HG02571 (cell line): Measurements from ENCODE around the gene AJAP1.
"Not testable (repeated sequence)": the region's sequence is repeated elsewhere in the genome, so short reads cannot be mapped to it uniquely, and the experiment has no call there.

Experiments used
- ATAC-seq: cut with Tn5 transposase; IDR thresholded peaks from one replicate; pipeline ENCODE4 v1.9.1; 2021; ENCODE audit warnings: mild to moderate bottlenecking, moderate library complexity; ENCODE audit not compliant: unreplicated experiment

Gene AJAP1

GRCh38 chr1:4657244-4657789 lies 2.9 kb downstream of the AJAP1 start:
- ATAC-seq, result no peak

GRCh38 chr1:4657960-4658541 lies 3.6 kb downstream of the AJAP1 start:
- ATAC-seq, result no peak

GRCh38 chr1:4658643-4659628 lies 4.5 kb downstream of the AJAP1 start:
- ATAC-seq, result no peak

GRCh38 chr1:4660917-4661594 lies 6.6 kb downstream of the AJAP1 start:
- no peak for ATAC-seq

GRCh38 chr1:4661595-4661917 lies 7.1 kb downstream of the AJAP1 start:
- ATAC-seq, result no peak

GRCh38 chr1:4662168-4662567 lies 7.8 kb downstream of the AJAP1 start:
- ATAC-seq, result no peak

- ATAC-seq, result no peak
Measured at GRCh38 chr1:4662723-4663122, 8.3 kb downstream of the AJAP1 start.

GRCh38 chr1:4664095-4664494 lies 9.7 kb downstream of the AJAP1 start:
- ATAC-seq, result no peak

GRCh38 chr1:4664606-4665005 lies 10.2 kb downstream of the AJAP1 start:
- ATAC-seq, result no peak

GRCh38 chr1:4665456-4665855 lies 11.0 kb downstream of the AJAP1 start:
- no peak for ATAC-seq

GRCh38 chr1:4666683-4667082 lies 12.3 kb downstream of the AJAP1 start:
- ATAC-seq, result not testable (repeated sequence)

- no peak for ATAC-seq
Measured at GRCh38 chr1:4668743-4669700, 14.6 kb downstream of the AJAP1 start.

GRCh38 chr1:4670265-4670664 lies 15.9 kb downstream of the AJAP1 start:
- ATAC-seq, result no peak

GRCh38 chr1:4671828-4672227 lies 17.4 kb downstream of the AJAP1 start:
- no peak for ATAC-seq

GRCh38 chr1:4673494-4673893 lies 19.1 kb downstream of the AJAP1 start:
- no peak for ATAC-seq

- no peak for ATAC-seq
Measured at GRCh38 chr1:4674117-4674516, 19.7 kb downstream of the AJAP1 start.

- ATAC-seq, result no peak
Measured at GRCh38 chr1:4674676-4675075, 20.3 kb downstream of the AJAP1 start.

GRCh38 chr1:4675454-4676186 lies 21.2 kb downstream of the AJAP1 start:
- ATAC-seq, result no peak

GRCh38 chr1:4676253-4676652 lies 21.8 kb downstream of the AJAP1 start:
- no peak for ATAC-seq

GRCh38 chr1:4677608-4678007 lies 23.2 kb downstream of the AJAP1 start:
- ATAC-seq, result no peak
